Caco-2 (cell line): ENCODE results near the gene LKAAEAR1. TPM values are rescaled to one million over a fixed set of nuclear protein-coding genes. Genes with fewer than 3 reads are reported as not detected.

Experiments used
- BruUV-seq: library from RNA; stranded (reverse); fragments of 400-500 nt; replicated peaks from 2 replicates; lab custom pipeline; 2021; lab: Mats Ljungman, UMichigan
- CTCF ChIA-PET: fragments of 300-600 bp; sonication (Branson Sonifier 250); formaldehyde crosslinking; loops from one replicate; lab custom pipeline; 2022; ENCODE audit warnings: antibody characterized with exemption; lab: Charles Lee
- POLR2A ChIA-PET: fragments of 300-600 bp; sonication (Branson Sonifier 250); formaldehyde crosslinking; loops from one replicate; lab custom pipeline; 2022; ENCODE audit warnings: antibody characterized with exemption; lab: Charles Lee
- DNase-seq, 2 experiments: peaks; one replicate each; pipeline versions ENCODE4 v3.0.0 to v3.0.0-alpha.2; 2020 to 2022
- H3K27me3 ChIP-seq: replicated peaks from 2 replicates; pipeline ENCODE4 v1.6.0; 2011; ENCODE audit warnings: low read length; ENCODE audit not compliant: control insufficient read depth, insufficient read depth
- H3K36me3 ChIP-seq: 2 replicates; pipeline ENCODE4 v1.5.1; 2011; ENCODE audit warnings: low read length; ENCODE audit not compliant: control insufficient read depth, insufficient read depth
- H3K4me1 ChIP-seq: fragments of 250-450 bp; sonication (Bioruptor Pico); 2 replicates; pipeline ENCODE4 v1.5.1; 2020; ENCODE audit warnings: mild to moderate bottlenecking
- H3K4me3 ChIP-seq: 2 replicates; pipeline ENCODE4 v1.5.1; 2011; ENCODE audit warnings: low read depth, mild to moderate bottlenecking, control low read depth, low read length
- H3K9me3 ChIP-seq: fragments of 250-450 bp; sonication (Bioruptor Pico); 2 replicates; pipeline ENCODE4 v1.5.1; 2020; ENCODE audit warnings: mild to moderate bottlenecking, moderate library complexity
- H3K27ac Mint-ChIP-seq: one replicate; pipeline ENCODE4 v1.8.0; 2022; ENCODE audit warnings: mixed read lengths; ENCODE audit not compliant: unreplicated experiment
- H3K27me3 Mint-ChIP-seq: one replicate; pipeline ENCODE4 v1.8.0; 2022; ENCODE audit warnings: mixed read lengths; ENCODE audit not compliant: insufficient read depth, unreplicated experiment
- H3K36me3 Mint-ChIP-seq: one replicate; pipeline ENCODE4 v1.8.0; 2022; ENCODE audit warnings: mild to moderate bottlenecking, mixed read lengths; ENCODE audit not compliant: insufficient read depth, unreplicated experiment
- H3K4me1 Mint-ChIP-seq: one replicate; pipeline ENCODE4 v1.8.0; 2022; ENCODE audit warnings: low read depth, mixed read lengths; ENCODE audit not compliant: unreplicated experiment
- H3K4me3 Mint-ChIP-seq: one replicate; pipeline ENCODE4 v1.8.0; 2022; ENCODE audit warnings: mild to moderate bottlenecking, moderate library complexity, mixed read lengths; ENCODE audit not compliant: unreplicated experiment
- H3K9me3 Mint-ChIP-seq: one replicate; pipeline ENCODE4 v1.8.0; 2022; ENCODE audit warnings: mixed read lengths; ENCODE audit not compliant: unreplicated experiment
- CTCF ChIP-seq, 2 experiments: fragments of 200-600 bp in 1 of 2; IDR thresholded peaks; 1 replicate in 1 of 2; 2 replicates in 1 of 2; pipeline versions ENCODE4 v1.5.1 to v1.8.0; 2011 to 2022; ENCODE audit warnings: antibody characterized with exemption in 1 of 2, control low read depth in 1 of 2, inconsistent platforms in 1 of 2, low read depth in 1 of 2, low read length in 1 of 2, mild to moderate bottlenecking in 1 of 2, moderate library complexity in 1 of 2; ENCODE audit not compliant: insufficient read depth in 1 of 2, severe bottlenecking in 1 of 2, unreplicated experiment in 1 of 2
- intact Hi-C: fragments of 100-400 bp; cut with micrococcal nuclease; formaldehyde crosslinking; loops from one replicate; pipeline ENCODE4 v1.10.0; 2022; ENCODE audit not compliant: unreplicated experiment
- microRNA-seq: library from miRNA; unstranded; fragments of <30 nt; microRNA quantifications from one replicate; pipeline ENCODE4 v1.2.0, GENCODE V29; 2022
- total RNA-seq: library from RNA; stranded (reverse); gene quantifications from 2 replicates; pipeline ENCODE4 v1.2.3, GENCODE V29; 2022

The LKAAEAR1 gene
- total RNA-seq, 1 experiment from 2014 or later = not detected

DNA sequence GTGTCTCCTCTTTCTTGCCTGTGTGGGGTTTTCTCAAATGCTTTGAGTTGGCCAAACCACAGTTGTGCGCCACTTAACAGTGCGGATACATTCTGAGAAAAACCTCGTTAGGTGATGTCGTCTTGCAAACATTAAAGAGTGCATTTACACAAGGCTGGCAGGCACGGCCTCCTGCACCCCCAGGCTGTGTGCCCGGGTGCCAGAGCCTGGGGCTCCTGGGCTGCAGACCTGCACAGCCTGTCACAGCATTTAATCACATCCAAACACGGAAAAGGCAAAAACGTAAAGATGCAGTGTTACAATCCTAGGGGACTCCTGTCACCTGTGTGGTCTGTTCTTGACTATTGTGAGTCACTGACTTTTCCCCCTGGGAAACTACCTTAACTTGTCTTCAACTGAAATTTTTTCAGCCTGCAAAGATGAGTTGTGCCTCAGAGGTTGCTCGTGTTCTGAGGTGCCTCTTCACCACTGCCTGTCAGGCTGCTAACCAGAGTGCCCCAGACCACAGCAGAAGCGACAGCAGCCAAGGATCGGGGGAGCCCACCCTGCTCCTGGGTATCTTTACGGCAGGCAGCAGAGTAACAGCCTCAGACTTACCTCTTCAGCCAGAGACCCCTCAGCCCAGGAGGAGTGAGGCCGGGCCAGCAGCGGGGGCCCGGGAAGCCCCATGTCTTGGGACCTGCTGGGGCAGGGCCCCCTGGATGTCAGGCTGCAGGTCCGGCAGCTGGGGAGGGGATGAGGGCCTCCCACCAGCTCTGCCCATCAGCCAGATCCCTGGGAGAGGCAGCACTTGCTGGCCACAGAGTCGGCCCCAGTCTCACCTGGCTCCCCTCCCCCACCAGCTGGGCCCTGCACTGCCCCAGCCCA, 48.9 kb downstream of the LKAAEAR1 start:
- peaks cover 88% of the 10 kb centered on the region for H3K36me3 Mint-ChIP-seq
- Histone ChIP-seq H3K4me1 (peaks cover 34% of the 10 kb centered on the region), H3K9me3 (no peaks in the 10 kb centered on the region), H3K36me3 (peaks cover 6% of the 10 kb centered on the region; the same call in 1 of the 2 replicates), H3K4me3 (no peak overlapping the region), H3K27me3 (no peaks in the 10 kb centered on the region)
- ChIA-PET POLR2A (no interaction called here), CTCF (interaction anchor here (1.3 to 6.2 kb wide), 2 partner anchors 11 to 25 kb away, joined by 4 to 101 read pairs; partner anchors contain the start of gene TCEA2)
- intact Hi-C loops = no loop called here
- H3K4me1 Mint-ChIP-seq = peaks cover 10% of the 10 kb centered on the region
- no peaks in the 10 kb centered on the region for H3K9me3 Mint-ChIP-seq
- no peak overlapping the region for H3K27ac Mint-ChIP-seq
- DNase-seq = no peak
- H3K27me3 Mint-ChIP-seq = peaks cover 3% of the 10 kb centered on the region
- no peak for TF ChIP-seq CTCF (IDR thresholded peaks at IDR 0.05; ENCODE audit: insufficient read depth in 1 of 2, low read depth in 1 of 2, low read length in 1 of 2, severe bottlenecking in 1 of 2, unreplicated experiment in 1 of 2)
- no peak overlapping the region for H3K4me3 Mint-ChIP-seq
- no TSS peak for BruUV-seq

DNA sequence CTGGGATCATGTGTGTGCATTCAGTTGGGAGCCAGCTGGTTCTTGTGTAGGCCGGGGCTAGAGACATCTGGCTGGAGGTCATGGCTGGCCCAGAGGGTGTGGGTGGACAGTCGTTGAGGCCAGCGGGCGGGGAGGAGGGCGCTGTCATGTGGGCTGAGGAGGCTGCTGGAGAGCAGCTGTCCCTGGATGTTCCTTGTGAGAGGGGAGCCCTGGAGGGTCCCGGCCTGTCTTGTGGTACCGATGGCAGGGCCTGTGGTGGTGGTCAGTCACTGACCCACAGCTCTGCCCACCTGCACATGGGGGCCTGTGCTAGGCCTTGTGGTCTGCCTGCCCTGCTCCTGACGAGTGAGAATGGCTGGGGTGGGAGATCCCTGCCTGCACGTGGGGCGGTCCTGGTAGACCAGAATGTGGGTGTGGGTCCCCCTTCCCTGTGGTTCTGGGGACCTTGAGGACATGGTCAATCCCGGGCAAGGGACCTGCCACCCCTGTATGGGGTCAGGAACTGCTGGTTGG, 50.2 kb downstream of the LKAAEAR1 start:
- intact Hi-C loops = no loop called here
- no TSS peak for BruUV-seq
- peaks cover 13% of the 10 kb centered on the region for H3K36me3 ChIP-seq
- no peaks in the 10 kb centered on the region for H3K9me3 Mint-ChIP-seq
- peaks cover 12% of the 10 kb centered on the region for H3K4me1 Mint-ChIP-seq
- no peak for DNase-seq
- no peaks in the 10 kb centered on the region for H3K27me3 ChIP-seq
- H3K9me3 ChIP-seq = no peaks in the 10 kb centered on the region
- H3K36me3 Mint-ChIP-seq = peaks cover 100% of the 10 kb centered on the region
- TF ChIP-seq CTCF (IDR thresholded peaks at IDR 0.05; ENCODE audit: insufficient read depth in 1 of 2, low read depth in 1 of 2, low read length in 1 of 2, severe bottlenecking in 1 of 2, unreplicated experiment in 1 of 2) = no peak
- ChIA-PET POLR2A (no interaction called here), CTCF (interaction anchor here (1.3 kb wide), 1 partner anchor 10 kb away, joined by 5 read pairs; no protein-coding TSS in a partner anchor)
- H3K4me3 ChIP-seq = no peak overlapping the region
- H3K4me1 ChIP-seq = peaks cover 35% of the 10 kb centered on the region
- H3K27ac Mint-ChIP-seq = no peak overlapping the region
- H3K27me3 Mint-ChIP-seq = no peaks in the 10 kb centered on the region
- no peak overlapping the region for H3K4me3 Mint-ChIP-seq

Small RNA genes within 50 kb of the gene (microRNA-seq; reads per million reads assigned to microRNA genes)
- gene MIR6813 = 4.1 reads per million, percentile 27 among the genes with 10 or more reads in this experiment

Other genes starting within 250 kb of the LKAAEAR1 start
- 0.27 TPM in 1 of 2 replicates, not detected in the other for gene ABHD16B, start 222.9 kb downstream of the LKAAEAR1 start, total RNA-seq
- 286 and 293 TPM in 2 replicates for gene TPD52L2, start 219.1 kb downstream of the LKAAEAR1 start, total RNA-seq
- gene DNAJC5, start 189.3 kb downstream of the LKAAEAR1 start, total RNA-seq = 117 and 124 TPM in 2 replicates
- 101 and 113 TPM in 2 replicates for gene UCKL1, start 128.0 kb downstream of the LKAAEAR1 start, total RNA-seq
- gene ZNF512B, start 114.5 kb downstream of the LKAAEAR1 start, total RNA-seq = 40.0 and 47.9 TPM in 2 replicates
- 13.4 and 13.6 TPM in 2 replicates for gene SAMD10, start 104.8 kb downstream of the LKAAEAR1 start, total RNA-seq
- 176 and 181 TPM in 2 replicates for gene PRPF6, start 103.3 kb downstream of the LKAAEAR1 start, total RNA-seq
- 3.2 and 3.3 TPM in 2 replicates for gene C20orf204, start 48.2 kb downstream of the LKAAEAR1 start, total RNA-seq
- 0.44 and 0.84 TPM in 2 replicates for gene SOX18, start 34.8 kb downstream of the LKAAEAR1 start, total RNA-seq
- 39.9 and 48.3 TPM in 2 replicates for gene TCEA2, start 21.2 kb downstream of the LKAAEAR1 start, total RNA-seq
- gene RGS19, start 4.9 kb downstream of the LKAAEAR1 start, total RNA-seq = 29.3 and 34.3 TPM in 2 replicates
- 0.51 and 0.59 TPM in 2 replicates for gene OPRL1, start 4.3 kb downstream of the LKAAEAR1 start, total RNA-seq
- not detected in 2 replicates for gene NPBWR2, start 23.2 kb upstream of the LKAAEAR1 start, total RNA-seq
- gene MYT1, start 80.1 kb upstream of the LKAAEAR1 start, total RNA-seq = 0.25 and 0.65 TPM in 2 replicates
- gene PCMTD2, start 171.3 kb upstream of the LKAAEAR1 start, total RNA-seq = 79.5 and 101 TPM in 2 replicates